ENCODE results near the gene ATP11B. TPM values are rescaled to one million over a fixed set of nuclear protein-coding genes. Genes with fewer than 3 reads are reported as not detected.

ATP11B gene
- total and polyA plus RNA-seq, 2 experiments from 2014 or later = 5.8 to 24.7 TPM

DNA sequence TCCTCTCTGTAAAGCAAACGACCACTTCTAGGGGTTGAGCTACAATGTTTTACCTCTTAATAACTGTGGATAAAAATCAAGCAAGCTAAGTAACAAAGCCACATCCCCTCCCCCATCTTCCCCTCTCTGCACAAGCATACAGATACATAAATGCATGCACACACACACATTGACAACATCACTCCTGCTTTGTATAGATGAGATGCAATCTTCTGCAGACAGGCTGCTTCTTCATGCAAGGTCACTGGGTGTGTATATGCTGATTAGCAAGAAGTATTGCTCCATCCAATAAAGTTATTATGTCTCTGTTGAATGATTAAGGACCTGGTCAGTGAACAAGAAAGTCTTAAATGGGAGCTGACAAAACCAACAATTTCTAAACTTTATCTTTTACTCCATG is 8.8 kb upstream of the ATP11B start (continued):
- TF ChIP-seq JUNB (IDR thresholded peaks at IDR 0.05; ENCODE audit: unreplicated experiment) = no peak
- no peak for TF ChIP-seq ZNF331 (CRISPR knock-in tag; IDR thresholded peaks at IDR 0.05; ENCODE audit: low read depth)
- no peak for TF ChIP-seq CREB1 (CRISPR knock-in tag; IDR thresholded peaks at IDR 0.05; ENCODE audit: low read depth)
- TF ChIP-seq POLR2AphosphoS5 (IDR thresholded peaks at IDR 0.05; ENCODE audit: low read depth) = no peak
- TF ChIP-seq, protein P1, sequence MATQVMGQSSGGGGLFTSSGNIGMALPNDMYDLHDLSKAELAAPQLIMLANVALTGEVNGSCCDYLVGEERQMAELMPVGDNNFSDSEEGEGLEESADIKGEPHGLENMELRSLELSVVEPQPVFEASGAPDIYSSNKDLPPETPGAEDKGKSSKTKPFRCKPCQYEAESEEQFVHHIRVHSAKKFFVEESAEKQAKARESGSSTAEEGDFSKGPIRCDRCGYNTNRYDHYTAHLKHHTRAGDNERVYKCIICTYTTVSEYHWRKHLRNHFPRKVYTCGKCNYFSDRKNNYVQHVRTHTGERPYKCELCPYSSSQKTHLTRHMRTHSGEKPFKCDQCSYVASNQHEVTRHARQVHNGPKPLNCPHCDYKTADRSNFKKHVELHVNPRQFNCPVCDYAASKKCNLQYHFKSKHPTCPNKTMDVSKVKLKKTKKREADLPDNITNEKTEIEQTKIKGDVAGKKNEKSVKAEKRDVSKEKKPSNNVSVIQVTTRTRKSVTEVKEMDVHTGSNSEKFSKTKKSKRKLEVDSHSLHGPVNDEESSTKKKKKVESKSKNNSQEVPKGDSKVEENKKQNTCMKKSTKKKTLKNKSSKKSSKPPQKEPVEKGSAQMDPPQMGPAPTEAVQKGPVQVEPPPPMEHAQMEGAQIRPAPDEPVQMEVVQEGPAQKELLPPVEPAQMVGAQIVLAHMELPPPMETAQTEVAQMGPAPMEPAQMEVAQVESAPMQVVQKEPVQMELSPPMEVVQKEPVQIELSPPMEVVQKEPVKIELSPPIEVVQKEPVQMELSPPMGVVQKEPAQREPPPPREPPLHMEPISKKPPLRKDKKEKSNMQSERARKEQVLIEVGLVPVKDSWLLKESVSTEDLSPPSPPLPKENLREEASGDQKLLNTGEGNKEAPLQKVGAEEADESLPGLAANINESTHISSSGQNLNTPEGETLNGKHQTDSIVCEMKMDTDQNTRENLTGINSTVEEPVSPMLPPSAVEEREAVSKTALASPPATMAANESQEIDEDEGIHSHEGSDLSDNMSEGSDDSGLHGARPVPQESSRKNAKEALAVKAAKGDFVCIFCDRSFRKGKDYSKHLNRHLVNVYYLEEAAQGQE (IDR thresholded peaks at IDR 0.05; ENCODE audit: unreplicated experiment) = no peak
- TF ChIP-seq, protein P2, sequence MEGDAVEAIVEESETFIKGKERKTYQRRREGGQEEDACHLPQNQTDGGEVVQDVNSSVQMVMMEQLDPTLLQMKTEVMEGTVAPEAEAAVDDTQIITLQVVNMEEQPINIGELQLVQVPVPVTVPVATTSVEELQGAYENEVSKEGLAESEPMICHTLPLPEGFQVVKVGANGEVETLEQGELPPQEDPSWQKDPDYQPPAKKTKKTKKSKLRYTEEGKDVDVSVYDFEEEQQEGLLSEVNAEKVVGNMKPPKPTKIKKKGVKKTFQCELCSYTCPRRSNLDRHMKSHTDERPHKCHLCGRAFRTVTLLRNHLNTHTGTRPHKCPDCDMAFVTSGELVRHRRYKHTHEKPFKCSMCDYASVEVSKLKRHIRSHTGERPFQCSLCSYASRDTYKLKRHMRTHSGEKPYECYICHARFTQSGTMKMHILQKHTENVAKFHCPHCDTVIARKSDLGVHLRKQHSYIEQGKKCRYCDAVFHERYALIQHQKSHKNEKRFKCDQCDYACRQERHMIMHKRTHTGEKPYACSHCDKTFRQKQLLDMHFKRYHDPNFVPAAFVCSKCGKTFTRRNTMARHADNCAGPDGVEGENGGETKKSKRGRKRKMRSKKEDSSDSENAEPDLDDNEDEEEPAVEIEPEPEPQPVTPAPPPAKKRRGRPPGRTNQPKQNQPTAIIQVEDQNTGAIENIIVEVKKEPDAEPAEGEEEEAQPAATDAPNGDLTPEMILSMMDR (conservative IDR thresholded peaks at IDR 0.05; ENCODE audit: low read depth in 2 of 2) = no peak
- TF ChIP-seq STAT1 (IDR thresholded peaks at IDR 0.05; ENCODE audit: unreplicated experiment) = no peak

DNA sequence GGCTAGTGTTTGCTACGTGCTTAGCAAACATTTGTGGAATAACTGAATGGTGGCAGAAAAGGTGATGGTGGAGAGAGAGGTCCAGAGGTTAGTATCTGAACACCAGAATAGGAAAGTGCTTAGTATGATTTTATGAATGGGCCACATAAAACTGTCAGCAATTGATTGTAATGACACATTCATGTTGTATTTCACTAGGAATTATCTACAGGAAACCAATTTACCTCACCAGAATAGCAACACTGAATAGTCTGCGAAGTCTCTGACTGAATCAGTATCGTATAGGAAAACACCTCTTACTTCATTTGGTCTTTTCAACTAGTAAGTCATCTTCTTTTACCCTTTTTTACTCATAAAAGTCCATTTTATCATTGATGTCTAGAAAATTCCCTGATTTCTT is 8.2 kb upstream of the ATP11B start:
- TF ChIP-seq POLR2AphosphoS5 (IDR thresholded peaks at IDR 0.05; ENCODE audit: low read depth) = no peak
- TF ChIP-seq NANOG (IDR thresholded peaks at IDR 0.05; ENCODE audit: borderline replicate concordance) = no peak
- TF ChIP-seq EZH2phosphoT487 (IDR thresholded peaks at IDR 0.05; ENCODE audit: unreplicated experiment) = no peak
- TF ChIP-seq ZNF331 (CRISPR knock-in tag; IDR thresholded peaks at IDR 0.05; ENCODE audit: low read depth) = no peak
- TF ChIP-seq, protein P2 (conservative IDR thresholded peaks at IDR 0.05; ENCODE audit: low read depth in 2 of 2) = no peak
- Histone ChIP-seq H3K9me2 (ENCODE audit: insufficient read depth) (no peaks in the 10 kb centered on the region), H2AFZ (no peak overlapping the region), H4K20me1 (replicated peaks; ENCODE audit: insufficient read depth) (no peaks in the 10 kb centered on the region), H3K4me3 (no peak overlapping the region), H3K4me2 (no peak overlapping the region), H3K27ac (ENCODE audit: low read depth) (no peak overlapping the region), H3F3A (replicated peaks; ENCODE audit: low read depth) (no peaks in the 10 kb centered on the region), H3K79me2 (replicated peaks; ENCODE audit: insufficient read depth) (no peaks in the 10 kb centered on the region), H3K36me3 (ENCODE audit: insufficient read depth) (no peaks in the 10 kb centered on the region), H3K27me3 (ENCODE audit: insufficient read depth) (no peaks in the 10 kb centered on the region), H3K4me1 (ENCODE audit: insufficient read depth) (no peaks in the 10 kb centered on the region)
- Mint-ChIP-seq H3K27ac (no peak overlapping the region), H3K36me3 (ENCODE audit: low read depth) (no peaks in the 10 kb centered on the region), H3K4me1 (no peaks in the 10 kb centered on the region; the same call in 1 of the 3 replicates), H3K4me3 (no peak overlapping the region), H3K9me3 (no peaks in the 10 kb centered on the region), H3K27me3 (ENCODE audit: insufficient read depth, low read depth, poor library complexity) (no peaks in the 10 kb centered on the region)
- DNase-seq (ENCODE audit: low spot score) (no peak), ATAC-seq (no peak)
